Measurements from ENCODE around the gene ZNF408.

- TF ChIP-seq CTCF (IDR thresholded peaks at IDR 0.05) (no peak), SP1 (CRISPR knock-in tag; conservative IDR thresholded peaks at IDR 0.05) (no peak), PREB (CRISPR knock-in tag; IDR thresholded peaks at IDR 0.05; ENCODE audit: borderline replicate concordance) (no peak), HMGXB4 (CRISPR knock-in tag; IDR thresholded peaks at IDR 0.05) (no peak), IRF2 (CRISPR knock-in tag; IDR thresholded peaks at IDR 0.05; ENCODE audit: borderline replicate concordance, low read depth) (no peak), USF2 (CRISPR knock-in tag; IDR thresholded peaks at IDR 0.05) (no peak), ZBTB43 (CRISPR knock-in tag; IDR thresholded peaks at IDR 0.05) (no peak), TP53 (CRISPR knock-in tag; IDR thresholded peaks at IDR 0.05) (no peak), NFYB (CRISPR knock-in tag; conservative IDR thresholded peaks at IDR 0.05; ENCODE audit: low read depth) (no peak), E2F5 (CRISPR knock-in tag; IDR thresholded peaks at IDR 0.05) (no peak), ATF3 (CRISPR knock-in tag; conservative IDR thresholded peaks at IDR 0.05) (no peak), NR2C2 (CRISPR knock-in tag; IDR thresholded peaks at IDR 0.05) (no peak)
Measured at GRCh38 chr11:46673713-46674462, 26.9 kb upstream of the ZNF408 start.
